GM13977 (cell line): ENCODE measurements around the gene CDON.

Experiments used
- DNase-seq: peaks from one replicate; pipeline ENCODE4 v3.0.0; 2012; ENCODE audit warnings: low spot score
- CTCF ChIP-seq: IDR thresholded peaks from 2 replicates; pipeline ENCODE4 v1.5.1; 2012; ENCODE audit warnings: mild to moderate bottlenecking, control low read depth; ENCODE audit not compliant: insufficient read depth; ENCODE audit errors: extremely low read depth, missing control alignments
- in situ Hi-C: fragments of 300-500 bp; cut with MboI; formaldehyde crosslinking; loops from one replicate; pipeline ENCODE4 v1.12.0; 2022; ENCODE audit warnings: low sequenced_read_pairs, low pct_unique_long_range_greater_than_20kb, mixed read lengths, inconsistent platforms; ENCODE audit not compliant: unreplicated experiment

The CDON gene

GRCh38 chr11:126011754-126012153 lies 50.9 kb downstream of the CDON start:
- in situ Hi-C loops = no loop called here
- DNase-seq = no peak
- no peak for TF ChIP-seq CTCF

GRCh38 chr11:126011265-126011664 lies 51.4 kb downstream of the CDON start:
- in situ Hi-C loops = no loop called here
- no peak for TF ChIP-seq CTCF
- no peak for DNase-seq

GRCh38 chr11:126008956-126009355 lies 53.7 kb downstream of the CDON start:
- in situ Hi-C loops = no loop called here
- DNase-seq = no peak
- TF ChIP-seq CTCF = no peak

GRCh38 chr11:126007238-126007637 lies 55.4 kb downstream of the CDON start:
- in situ Hi-C loops = no loop called here
- DNase-seq = no peak
- TF ChIP-seq CTCF = no peak

- TF ChIP-seq CTCF = no peak
- in situ Hi-C loops = no loop called here
- DNase-seq = no peak
Observed at GRCh38 chr11:126006068-126006467, 56.6 kb downstream of the CDON start.

- no peak for TF ChIP-seq CTCF
- no peak for DNase-seq
- in situ Hi-C loops = no loop called here
Observed at GRCh38 chr11:126002181-126002580, 60.5 kb downstream of the CDON start.
